ENCODE measurements around the gene UBE2E3. TPM values are rescaled to one million over a fixed set of nuclear protein-coding genes. Genes with fewer than 3 reads are reported as not detected.
"Not testable (repeated sequence)": the region's sequence is repeated elsewhere in the genome, so short reads cannot be mapped to it uniquely, and the experiment has no call there.

Gene UBE2E3
- total and polyA plus RNA-seq, 2 of the 4 experiments (the other 2 are of a cell fraction), result 106 to 114 TPM

DNA sequence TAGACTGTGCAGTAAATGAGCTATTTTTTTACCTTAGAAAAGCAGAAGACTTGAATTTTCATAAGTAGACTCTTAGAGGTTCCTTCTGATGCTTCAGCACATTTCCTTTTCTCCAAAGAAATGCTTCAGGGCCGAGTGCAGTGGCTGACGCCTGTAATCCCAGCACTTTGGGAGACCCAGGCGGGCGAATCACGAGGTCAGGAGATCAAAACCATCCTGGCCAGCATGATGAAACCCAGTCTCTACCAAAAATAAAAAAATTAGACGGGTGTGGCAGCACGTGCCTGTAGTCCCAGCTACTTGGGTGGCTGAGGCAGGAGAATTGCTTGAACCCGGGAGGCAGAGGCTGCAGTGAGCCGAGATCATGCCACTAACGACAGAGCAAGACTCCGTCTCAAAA is 60.4 kb downstream of the UBE2E3 start:
- CTCF ChIA-PET, result interaction anchor here (1.0 kb wide), 1 partner anchor 8 kb away, joined by 3 read pairs; no protein-coding TSS in a partner anchor

More for the DNA sequence above, 60.4 kb downstream of the UBE2E3 start:
- ATAC-seq (ENCODE audit: low read depth); H3K14ac ChIP-seq (replicated peaks; ENCODE audit: low read depth, low read length); H2BK120ac ChIP-seq (ENCODE audit: low read depth, low read length); H3K9me3 ChIP-seq (ENCODE audit: control insufficient read depth, insufficient read depth, low read length); H3K9ac ChIP-seq (ENCODE audit: low read depth, low read length); H4K5ac ChIP-seq (ENCODE audit: low read depth, low read length); H2BK5ac ChIP-seq (ENCODE audit: low read depth, low read length, poor library complexity, severe bottlenecking); H2AK5ac ChIP-seq (ENCODE audit: low read depth, low read length); BruUV-seq (replicated peaks); H3K9me1 ChIP-seq (ENCODE audit: insufficient read depth, low read length); H3K56ac ChIP-seq (ENCODE audit: extremely low read depth, insufficient read depth, low read length); DNase-seq; H2BK15ac ChIP-seq (ENCODE audit: low read depth, low read length); H3K4me1 ChIP-seq (ENCODE audit: control insufficient read depth, insufficient read depth, low read length); H3K27ac ChIP-seq (ENCODE audit: insufficient read depth, low read length); dilution Hi-C loops (cut with HindIII; ENCODE audit: low sequenced_read_pairs, unreplicated experiment); H3K36me3 ChIP-seq (ENCODE audit: control insufficient read depth, insufficient read depth, low read length); H3K4me2 ChIP-seq (ENCODE audit: low read depth, low read length); H3K23ac ChIP-seq (ENCODE audit: low read depth, low read length); in situ Hi-C loops (cut with MboI; ENCODE audit: low sequenced_read_pairs); POLR2A ChIA-PET (ENCODE audit: unreplicated experiment); H4K8ac ChIP-seq (ENCODE audit: low read depth in 2 of 2, low read length in 2 of 2); H2AFZ ChIP-seq (replicated peaks; ENCODE audit: low read length, poor library complexity); H3K4me3 ChIP-seq (ENCODE audit: insufficient read depth, low read depth, low read length); H3K27me3 ChIP-seq (ENCODE audit: control insufficient read depth, insufficient read depth, low read length); H3K18ac ChIP-seq (ENCODE audit: low read depth, low read length); H2BK20ac ChIP-seq (ENCODE audit: low read depth, low read length); H2AK9ac ChIP-seq (replicated peaks; ENCODE audit: low read depth, low read length, poor library complexity); H3K4ac ChIP-seq (ENCODE audit: low read depth, low read length); H4K91ac ChIP-seq (ENCODE audit: insufficient read depth, low read depth, low read length): not testable (repeated sequence)
- 92% methylated on average over 2 of the region's 11 CpGs; no CpG with 5 or more reads in 1 of the 2 experiments for WGBS, 2 experiments (ENCODE audit: extremely low coverage in 2 of 2, insufficient read length in 1 of 2)
- intact Hi-C loops (cut with micrococcal nuclease), result loop anchor here (10.0 kb wide), 1 partner anchor 636 kb away; no protein-coding TSS in a partner anchor
- Histone ChIP-seq H4K20me1 (ENCODE audit: insufficient read depth, low read length) (peaks cover 15% of the 10 kb centered on the region; the same call in 1 of the 2 replicates), H3K79me1 (ENCODE audit: low read depth in 1 of 2, low read length in 2 of 2) (peaks cover 21 to 48% of the 10 kb centered on the region in 2 experiments)
